Ishikawa (cell line): ENCODE measurements around the gene GCDH.
A peak's percentile ranks its signal among the peaks of the same experiment; 100 is the strongest.

Experiments used
- CREB1 ChIP-seq: IDR thresholded peaks from 2 replicates; pipeline ENCODE4 v1.6.1; 2012; ENCODE audit warnings: low read depth
- EP300 ChIP-seq: IDR thresholded peaks from 2 replicates; pipeline ENCODE4 v1.6.1; 2012; ENCODE audit warnings: borderline replicate concordance
- RAD21 ChIP-seq: IDR thresholded peaks from 2 replicates; pipeline ENCODE4 v1.6.1; 2012; ENCODE audit warnings: low read depth
- REST ChIP-seq: IDR thresholded peaks from 2 replicates; pipeline ENCODE4 v1.6.1; 2012; ENCODE audit warnings: low read depth, mild to moderate bottlenecking
- TAF1 ChIP-seq: IDR thresholded peaks from 2 replicates; pipeline ENCODE4 v1.6.1; 2012; ENCODE audit warnings: low read depth, mild to moderate bottlenecking

- TF ChIP-seq REST, result peak; percentile 20; the same call in 1 of the 2 replicates
- TF ChIP-seq RAD21, result no peak
- no peak for TF ChIP-seq EP300
- TF ChIP-seq TAF1, result peak; percentile 98
- TF ChIP-seq CREB1, result no peak
Observed at GRCh38 chr19:12933287-12934072, 42.5 kb downstream of the GCDH start, which contains the start of gene FARSA.
